Measurements from ENCODE around the gene SPPL2B.

The SPPL2B gene

DNA sequence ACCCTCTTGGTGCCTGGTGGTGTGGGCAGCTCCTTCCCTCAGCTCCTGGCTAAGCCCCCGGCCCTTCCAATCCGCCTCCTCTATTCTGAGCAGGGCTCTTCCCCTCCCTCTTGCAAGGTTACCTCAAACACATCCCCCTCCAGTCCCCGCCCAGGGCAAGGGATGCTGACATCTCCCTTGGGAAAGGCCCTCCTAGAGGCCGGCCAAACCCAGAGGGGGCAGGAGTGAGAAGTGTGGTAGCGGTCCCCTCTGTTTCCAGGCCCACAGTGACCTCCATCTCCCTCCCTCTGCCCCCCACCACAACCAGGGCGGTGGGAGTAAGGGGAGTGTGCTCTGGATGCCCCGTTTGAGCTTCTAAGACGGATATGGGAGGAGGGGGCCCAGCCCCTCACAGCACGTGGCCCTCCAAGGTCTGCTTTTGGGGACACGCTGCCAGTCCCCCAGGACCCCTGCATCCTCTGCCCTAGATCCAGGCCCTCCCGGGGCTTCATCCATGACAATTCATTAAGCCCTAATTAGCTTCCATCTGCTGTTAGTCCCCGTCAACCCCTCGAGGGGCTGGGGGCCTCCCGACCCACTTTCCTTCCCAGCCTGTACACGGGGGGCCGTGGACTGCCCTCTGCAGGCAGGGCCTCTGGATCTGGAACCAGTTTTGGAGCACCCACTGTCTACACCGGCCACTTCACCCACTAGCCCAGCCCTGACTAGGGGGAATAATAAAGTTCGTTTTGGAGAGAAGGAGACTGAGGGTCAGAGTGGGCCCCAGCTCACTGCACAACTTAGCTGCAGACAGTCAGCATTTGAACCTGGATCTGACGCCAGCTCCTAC is 22.8 kb upstream of the SPPL2B start:
- H3K27ac ChIP-seq (ENCODE audit: low read length): no peak overlapping the region
- peaks cover 0 to 16% of the 10 kb centered on the region in 2 donors for H3K4me1 ChIP-seq (ENCODE audit: control insufficient read depth in 1 of 2, insufficient read depth in 2 of 2, low read length in 2 of 2)
- no peaks in the 10 kb centered on the region for H3K9me3 ChIP-seq (ENCODE audit: control insufficient read depth in 1 of 2, low read length in 2 of 2)
- H3K4me3 ChIP-seq (ENCODE audit: low read depth in 1 of 2, low read length in 2 of 2): no peak overlapping the region
- H3K27me3 ChIP-seq (ENCODE audit: low read depth, low read length): peaks cover 27% of the 10 kb centered on the region
- no peaks in the 10 kb centered on the region for H3K36me3 ChIP-seq (ENCODE audit: control insufficient read depth in 1 of 2, insufficient read depth in 2 of 2, low read length in 2 of 2)

DNA sequence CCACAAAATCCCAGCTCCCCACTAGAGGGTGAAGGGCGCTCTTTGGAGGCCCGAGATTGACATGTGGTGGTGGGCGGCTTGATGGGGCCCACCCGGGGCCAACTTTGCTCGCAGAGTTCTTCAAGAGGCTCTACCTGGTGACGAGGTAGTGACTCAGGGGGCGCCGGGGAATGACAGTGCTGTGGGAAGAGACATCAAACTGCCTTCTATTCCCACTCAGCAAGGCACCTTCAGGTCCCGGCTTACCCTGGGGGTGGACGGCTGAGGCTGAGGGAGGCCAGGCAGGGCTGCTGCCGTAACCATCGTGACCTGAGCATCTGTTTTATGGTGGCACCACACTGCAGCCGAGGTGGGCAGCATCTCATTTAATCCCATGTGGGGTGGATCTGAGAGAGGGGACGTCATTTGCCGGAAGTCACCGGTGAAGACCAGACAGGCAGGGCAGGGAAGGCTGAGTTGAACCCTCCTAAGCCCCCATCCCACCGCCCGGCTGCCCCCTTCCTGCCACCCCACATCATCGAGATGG is 22.1 kb upstream of the SPPL2B start:
- Histone ChIP-seq H3K36me3 (ENCODE audit: control insufficient read depth in 1 of 2, insufficient read depth in 2 of 2, low read length in 2 of 2) (no peaks in the 10 kb centered on the region), H3K9me3 (ENCODE audit: control insufficient read depth in 1 of 2, low read length in 2 of 2) (no peaks in the 10 kb centered on the region), H3K27ac (ENCODE audit: low read length) (no peak overlapping the region), H3K27me3 (ENCODE audit: low read depth, low read length) (peaks cover 27% of the 10 kb centered on the region), H3K4me3 (ENCODE audit: low read depth in 1 of 2, low read length in 2 of 2) (no peak overlapping the region), H3K4me1 (ENCODE audit: control insufficient read depth in 1 of 2, insufficient read depth in 2 of 2, low read length in 2 of 2) (peaks cover 0 to 16% of the 10 kb centered on the region in 2 donors)

DNA sequence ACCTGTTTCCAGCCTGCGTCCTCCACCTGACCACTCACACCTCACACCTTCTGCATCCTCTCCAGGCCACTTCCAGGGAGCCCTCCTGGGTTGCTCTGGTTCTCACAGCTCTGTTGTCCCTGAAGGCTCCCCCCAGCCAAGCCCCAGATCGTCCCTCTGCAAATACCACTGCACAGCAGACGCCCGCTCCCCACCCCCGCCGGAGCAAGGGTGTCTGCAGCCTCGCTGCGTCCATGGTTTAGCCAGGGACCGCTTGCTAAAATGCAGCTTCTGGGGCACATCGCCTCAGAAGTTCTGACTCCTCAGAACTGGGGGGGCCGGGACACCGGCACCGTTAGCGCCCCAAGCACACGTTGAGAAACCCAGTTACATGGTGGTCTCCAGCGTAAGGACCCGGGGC is 21.5 kb upstream of the SPPL2B start:
- H3K4me1 ChIP-seq (ENCODE audit: control insufficient read depth in 1 of 2, insufficient read depth in 2 of 2, low read length in 2 of 2): peaks cover 0 to 16% of the 10 kb centered on the region in 2 donors
- peaks cover 27% of the 10 kb centered on the region for H3K27me3 ChIP-seq (ENCODE audit: low read depth, low read length)
- H3K4me3 ChIP-seq (ENCODE audit: low read depth in 1 of 2, low read length in 2 of 2): no peak overlapping the region

DNA sequence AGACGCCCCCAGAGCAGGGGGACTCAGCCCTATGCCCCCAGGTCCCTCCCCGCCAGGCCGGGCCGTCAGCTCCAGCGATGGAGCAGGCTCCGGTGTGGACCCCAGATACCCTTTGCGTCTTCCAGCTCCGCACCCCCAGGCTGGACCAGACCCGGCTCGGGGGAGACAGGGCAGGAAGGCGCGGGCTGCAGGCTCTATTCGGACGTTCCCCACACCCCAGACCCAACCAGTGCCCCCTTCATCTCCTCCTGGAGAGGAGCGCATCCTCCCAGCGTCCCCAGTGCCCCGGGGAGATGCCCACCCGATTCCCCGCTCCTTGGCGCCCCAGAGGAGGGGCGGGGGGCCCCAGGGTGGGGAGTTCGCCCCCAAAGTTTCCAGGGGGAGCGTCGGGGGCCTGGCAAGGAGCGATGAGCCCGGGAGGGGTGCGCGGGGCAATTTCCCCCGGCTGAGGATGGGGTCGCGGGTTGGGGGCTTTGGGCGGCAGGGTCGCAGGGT is 20.9 kb upstream of the SPPL2B start:
- Histone ChIP-seq H3K36me3 (ENCODE audit: control insufficient read depth in 1 of 2, insufficient read depth in 2 of 2, low read length in 2 of 2) (no peaks in the 10 kb centered on the region), H3K27me3 (ENCODE audit: low read depth, low read length) (peaks cover 27% of the 10 kb centered on the region), H3K4me3 (ENCODE audit: low read depth in 1 of 2, low read length in 2 of 2) (no peak overlapping the region), H3K9me3 (ENCODE audit: control insufficient read depth in 1 of 2, low read length in 2 of 2) (no peaks in the 10 kb centered on the region), H3K4me1 (ENCODE audit: control insufficient read depth in 1 of 2, insufficient read depth in 2 of 2, low read length in 2 of 2) (peaks cover 0 to 12% of the 10 kb centered on the region in 2 donors), H3K27ac (ENCODE audit: low read length) (no peak overlapping the region)

More for the DNA sequence above, 21.5 kb upstream of the SPPL2B start:
- no peaks in the 10 kb centered on the region for H3K36me3 ChIP-seq (ENCODE audit: control insufficient read depth in 1 of 2, insufficient read depth in 2 of 2, low read length in 2 of 2)
- H3K9me3 ChIP-seq (ENCODE audit: control insufficient read depth in 1 of 2, low read length in 2 of 2): no peaks in the 10 kb centered on the region
- H3K27ac ChIP-seq (ENCODE audit: low read length): no peak overlapping the region

DNA sequence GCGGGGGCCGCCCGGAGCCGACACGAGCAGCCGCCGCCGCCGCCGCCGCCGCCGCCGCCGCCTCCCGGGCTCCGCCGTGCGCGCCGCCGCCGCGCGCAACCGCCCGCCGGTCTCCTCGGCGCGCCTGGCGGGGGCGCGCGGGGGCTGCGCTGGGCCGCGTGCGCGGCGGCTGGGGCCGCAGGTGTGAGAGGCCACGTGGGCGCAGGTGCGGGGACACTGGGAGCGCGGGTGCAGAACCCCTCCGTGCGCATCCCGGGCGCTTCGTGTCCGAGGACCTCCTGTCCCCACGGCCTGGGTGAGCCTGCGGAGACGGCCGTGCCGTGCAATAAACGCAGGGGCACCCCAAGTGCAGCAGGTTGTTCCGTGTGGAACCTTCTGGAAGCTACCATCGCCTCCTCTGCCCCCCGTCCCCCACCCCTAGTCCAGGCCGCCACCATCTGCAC is 20.3 kb upstream of the SPPL2B start, which contains the start of gene LINGO3:
LINGO3 (minus strand) TSS at position 41 of the 443 bp plus-strand sequence. CDS start 16,378 bp downstream, outside the sequence.
- H3K4me3 ChIP-seq (ENCODE audit: low read depth in 1 of 2, low read length in 2 of 2): no peak within 1 kb of the TSS
- H3K27me3 ChIP-seq (ENCODE audit: low read depth, low read length): peaks cover 24% of the 10 kb centered on the region

DNA sequence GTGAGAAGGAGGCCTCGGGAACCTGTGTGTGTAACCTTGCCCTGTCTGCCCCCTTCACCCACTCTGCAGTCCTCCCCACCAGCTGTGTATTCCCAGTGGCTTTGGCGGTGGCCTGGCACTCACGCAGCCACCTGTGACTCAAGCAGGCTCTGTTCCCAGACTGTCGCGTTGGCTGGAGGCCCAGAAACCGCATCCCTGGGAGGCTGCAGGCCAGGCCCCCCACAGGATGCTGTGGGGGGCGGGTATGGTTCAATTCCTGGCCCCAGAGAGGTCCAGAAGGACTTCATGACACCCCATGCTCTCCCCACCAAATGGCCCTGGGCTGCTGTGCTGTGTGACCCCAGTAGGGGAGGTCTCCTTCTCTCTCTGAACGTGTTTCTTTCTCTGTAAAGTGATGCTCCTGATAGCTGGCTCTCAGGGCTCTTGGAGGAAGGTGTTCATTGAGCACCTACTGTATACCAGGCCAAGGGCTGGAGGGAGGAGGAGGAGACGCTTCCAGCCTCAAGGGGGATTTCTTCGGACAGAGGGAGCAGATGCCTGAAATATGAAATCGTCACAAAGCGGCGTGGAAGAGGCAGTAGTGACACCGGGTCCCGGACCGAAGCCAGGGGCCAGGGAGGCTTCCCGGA is 18.6 kb upstream of the SPPL2B start:
- no peak overlapping the region for H3K4me3 ChIP-seq (ENCODE audit: low read depth in 1 of 2, low read length in 2 of 2)
- peaks cover 0 to under 1% of the 10 kb centered on the region in 2 donors for H3K9me3 ChIP-seq (ENCODE audit: control insufficient read depth in 1 of 2, low read length in 2 of 2)
- H3K36me3 ChIP-seq (ENCODE audit: control insufficient read depth in 1 of 2, insufficient read depth in 2 of 2, low read length in 2 of 2): no peaks in the 10 kb centered on the region
- peaks cover 24% of the 10 kb centered on the region for H3K27me3 ChIP-seq (ENCODE audit: low read depth, low read length)
- H3K4me1 ChIP-seq (ENCODE audit: control insufficient read depth in 1 of 2, insufficient read depth in 2 of 2, low read length in 2 of 2): peaks cover 0 to 8% of the 10 kb centered on the region in 2 donors
- H3K27ac ChIP-seq (ENCODE audit: low read length): no peak overlapping the region

More for the DNA sequence above, 20.3 kb upstream of the SPPL2B start, which contains the start of gene LINGO3:
- Histone ChIP-seq H3K9me3 (ENCODE audit: control insufficient read depth in 1 of 2, low read length in 2 of 2) (no peaks in the 10 kb centered on the region), H3K27ac (ENCODE audit: low read length) (no peak within 1 kb of the TSS), H3K36me3 (ENCODE audit: control insufficient read depth in 1 of 2, insufficient read depth in 2 of 2, low read length in 2 of 2) (no peaks in the 10 kb centered on the region), H3K4me1 (ENCODE audit: control insufficient read depth in 1 of 2, insufficient read depth in 2 of 2, low read length in 2 of 2) (peaks cover 0 to 8% of the 10 kb centered on the region in 2 donors)

DNA sequence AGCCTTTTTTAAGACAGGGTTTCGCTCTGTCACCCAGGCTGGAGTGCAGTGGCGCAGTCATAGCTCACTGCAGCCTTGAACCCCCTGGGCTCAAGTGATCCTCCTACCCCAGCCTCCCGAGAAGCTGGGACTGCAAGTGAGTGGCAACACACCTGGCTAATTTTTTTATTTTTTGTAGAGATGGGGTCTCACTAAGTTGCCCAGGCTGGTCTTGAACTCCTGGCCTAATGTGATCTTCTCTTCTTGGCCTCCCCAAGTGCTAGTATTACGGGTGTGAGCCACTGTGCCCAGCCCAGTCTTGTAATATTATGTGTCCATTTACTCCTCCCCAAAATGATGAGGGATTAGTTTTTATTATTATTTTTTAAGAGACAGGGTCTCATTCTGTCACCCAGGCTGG is 17.4 kb upstream of the SPPL2B start:
- Histone ChIP-seq H3K27ac (ENCODE audit: low read length) (no peak overlapping the region), H3K36me3 (ENCODE audit: control insufficient read depth in 1 of 2, insufficient read depth in 2 of 2, low read length in 2 of 2) (no peaks in the 10 kb centered on the region), H3K4me3 (ENCODE audit: low read depth in 1 of 2, low read length in 2 of 2) (no peak overlapping the region), H3K27me3 (ENCODE audit: low read depth, low read length) (peaks cover 22% of the 10 kb centered on the region), H3K4me1 (ENCODE audit: control insufficient read depth in 1 of 2, insufficient read depth in 2 of 2, low read length in 2 of 2) (peaks cover 0 to 8% of the 10 kb centered on the region in 2 donors), H3K9me3 (ENCODE audit: control insufficient read depth in 1 of 2, low read length in 2 of 2) (peaks cover 4 to 5% of the 10 kb centered on the region in 2 donors)

DNA sequence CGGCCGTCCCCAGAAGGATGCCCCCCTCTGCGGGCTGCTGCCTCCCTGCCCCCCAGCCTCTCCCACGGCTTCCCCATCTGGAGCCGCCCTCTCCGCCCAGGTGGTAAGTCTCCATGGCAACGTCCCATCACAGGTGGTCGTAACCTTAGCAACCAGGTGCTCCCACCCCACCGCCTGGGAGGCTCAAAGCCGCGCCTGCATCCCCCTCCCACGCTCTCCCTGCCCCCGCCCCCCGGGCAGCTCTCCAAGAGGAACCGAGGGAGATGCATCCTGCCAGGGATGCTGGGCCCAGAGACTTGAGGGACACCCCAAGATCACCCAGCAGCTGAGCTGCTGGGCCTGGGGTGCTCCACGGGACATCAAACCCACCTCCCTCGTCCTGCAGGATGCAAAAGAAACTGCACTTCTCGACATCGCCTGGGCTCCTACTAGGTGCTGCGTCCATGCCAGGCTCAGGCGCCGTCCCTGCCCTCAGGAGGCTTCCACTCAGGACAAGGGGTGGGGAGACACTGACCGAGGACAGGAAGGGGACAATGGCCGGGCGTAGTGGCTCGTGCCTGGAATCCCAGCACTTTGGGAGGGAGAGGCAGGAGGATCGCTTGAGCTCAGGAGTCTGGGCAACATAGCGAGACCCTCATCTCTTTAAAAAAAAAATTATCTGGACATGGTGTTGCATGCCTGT is 15.5 kb upstream of the SPPL2B start:
- Histone ChIP-seq H3K4me3 (ENCODE audit: low read depth in 1 of 2, low read length in 2 of 2) (no peak overlapping the region), H3K27me3 (ENCODE audit: low read depth, low read length) (peaks cover 6% of the 10 kb centered on the region), H3K36me3 (ENCODE audit: control insufficient read depth in 1 of 2, insufficient read depth in 2 of 2, low read length in 2 of 2) (no peaks in the 10 kb centered on the region)

DNA sequence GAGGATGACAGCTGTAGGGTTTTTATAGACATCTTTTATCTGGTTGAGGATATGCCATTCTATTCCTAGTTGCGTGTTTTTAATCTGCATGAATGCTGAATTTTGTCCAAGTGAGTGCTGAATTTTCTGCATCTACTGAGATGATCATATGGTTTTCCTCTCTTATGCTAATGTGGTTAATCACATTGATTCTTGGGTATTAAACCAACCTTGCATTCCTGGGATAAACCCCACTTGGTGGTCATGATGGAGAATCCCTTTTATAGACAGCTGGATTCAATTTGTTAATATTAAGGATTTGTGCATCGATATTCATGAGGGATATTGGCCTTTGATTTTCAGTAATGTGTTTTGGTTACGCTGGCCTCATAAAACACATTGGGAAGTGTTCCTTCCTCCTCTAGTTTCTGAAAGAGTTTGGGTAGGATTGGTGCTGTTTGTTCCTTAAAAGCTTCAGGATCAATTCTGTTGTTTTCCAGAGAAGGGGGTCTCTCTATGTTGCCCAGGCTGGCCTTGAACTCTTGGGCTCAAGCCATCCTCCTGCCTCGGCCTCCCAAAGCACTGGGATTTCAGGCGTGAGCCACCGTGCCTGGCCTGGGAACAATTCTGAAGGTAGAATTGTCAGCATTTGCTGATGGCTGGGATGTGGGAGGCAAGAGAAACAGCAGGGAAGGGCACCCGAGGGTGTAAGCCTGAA is 13.2 kb upstream of the SPPL2B start:
- H3K27me3 ChIP-seq (ENCODE audit: low read depth, low read length): no peaks in the 10 kb centered on the region
- H3K4me3 ChIP-seq (ENCODE audit: low read depth in 1 of 2, low read length in 2 of 2): no peak overlapping the region
- peaks cover 4 to 5% of the 10 kb centered on the region in 2 donors for H3K9me3 ChIP-seq (ENCODE audit: control insufficient read depth in 1 of 2, low read length in 2 of 2)
- no peak overlapping the region for H3K27ac ChIP-seq (ENCODE audit: low read length)
- no peaks in the 10 kb centered on the region for H3K4me1 ChIP-seq (ENCODE audit: control insufficient read depth in 1 of 2, insufficient read depth in 2 of 2, low read length in 2 of 2)
- no peaks in the 10 kb centered on the region for H3K36me3 ChIP-seq (ENCODE audit: control insufficient read depth in 1 of 2, insufficient read depth in 2 of 2, low read length in 2 of 2)

More for the DNA sequence above, 15.5 kb upstream of the SPPL2B start:
- H3K4me1 ChIP-seq (ENCODE audit: control insufficient read depth in 1 of 2, insufficient read depth in 2 of 2, low read length in 2 of 2): peaks cover 0 to 4% of the 10 kb centered on the region in 2 donors
- peaks cover 4 to 5% of the 10 kb centered on the region in 2 donors for H3K9me3 ChIP-seq (ENCODE audit: control insufficient read depth in 1 of 2, low read length in 2 of 2)
- H3K27ac ChIP-seq (ENCODE audit: low read length): no peak overlapping the region

DNA sequence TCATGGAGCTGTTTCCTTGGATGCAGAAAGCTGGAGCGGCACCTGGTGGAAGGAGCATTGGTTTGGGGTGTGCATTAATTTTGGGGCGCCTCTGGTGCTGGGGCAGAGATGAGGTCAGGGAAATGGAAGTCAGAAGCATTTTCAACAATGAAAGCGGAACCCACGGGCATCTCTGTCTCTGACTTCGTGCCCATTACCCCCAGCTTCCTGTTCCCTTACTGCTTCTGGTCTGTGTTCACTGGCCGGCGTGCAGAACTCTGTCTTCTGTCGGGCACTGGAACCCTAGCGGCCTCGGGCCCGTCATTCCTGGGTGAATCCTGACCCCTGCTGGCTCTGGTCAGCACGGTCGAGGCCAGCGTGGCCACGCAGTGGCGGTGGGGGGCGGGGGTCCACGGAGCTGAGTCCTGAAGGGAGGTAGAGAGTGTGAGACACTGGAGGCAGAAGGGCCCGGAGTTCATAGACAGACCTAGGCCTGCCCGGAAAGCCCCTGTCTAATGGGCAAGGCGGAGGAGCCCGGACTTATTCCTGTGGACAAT is 12.6 kb upstream of the SPPL2B start:
- no peaks in the 10 kb centered on the region for H3K27me3 ChIP-seq (ENCODE audit: low read depth, low read length)
- no peaks in the 10 kb centered on the region for H3K36me3 ChIP-seq (ENCODE audit: control insufficient read depth in 1 of 2, insufficient read depth in 2 of 2, low read length in 2 of 2)
- H3K9me3 ChIP-seq (ENCODE audit: control insufficient read depth in 1 of 2, low read length in 2 of 2): peaks cover 4 to 5% of the 10 kb centered on the region in 2 donors
- H3K27ac ChIP-seq (ENCODE audit: low read length): no peak overlapping the region
- no peaks in the 10 kb centered on the region for H3K4me1 ChIP-seq (ENCODE audit: control insufficient read depth in 1 of 2, insufficient read depth in 2 of 2, low read length in 2 of 2)
- no peak overlapping the region for H3K4me3 ChIP-seq (ENCODE audit: low read depth in 1 of 2, low read length in 2 of 2)

Measured in muscle layer of duodenum (tissue), 2 donors.